ENCODE data around the gene ANKDD1A.

DNA sequence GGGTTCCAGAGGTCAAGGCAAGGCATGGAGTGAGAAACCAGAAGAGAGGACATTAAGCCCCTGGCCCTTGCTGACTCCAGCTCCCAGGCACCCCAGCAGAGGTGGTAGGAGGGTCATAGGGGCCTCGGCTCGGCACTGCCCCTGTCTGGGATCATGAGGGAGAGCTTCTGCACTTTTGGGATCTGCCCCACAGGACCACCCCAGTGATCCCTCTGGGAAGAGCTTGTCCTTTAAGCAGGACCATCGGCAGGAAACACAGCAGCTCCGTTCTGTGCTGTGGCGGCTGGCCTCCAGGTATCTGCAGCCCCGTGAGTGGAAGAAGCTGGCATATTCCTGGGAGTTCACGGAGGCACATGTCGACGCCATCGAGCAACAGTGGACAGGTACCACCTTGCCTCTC is 35.5 kb downstream of the ANKDD1A start:
- TF ChIP-seq, protein P1, sequence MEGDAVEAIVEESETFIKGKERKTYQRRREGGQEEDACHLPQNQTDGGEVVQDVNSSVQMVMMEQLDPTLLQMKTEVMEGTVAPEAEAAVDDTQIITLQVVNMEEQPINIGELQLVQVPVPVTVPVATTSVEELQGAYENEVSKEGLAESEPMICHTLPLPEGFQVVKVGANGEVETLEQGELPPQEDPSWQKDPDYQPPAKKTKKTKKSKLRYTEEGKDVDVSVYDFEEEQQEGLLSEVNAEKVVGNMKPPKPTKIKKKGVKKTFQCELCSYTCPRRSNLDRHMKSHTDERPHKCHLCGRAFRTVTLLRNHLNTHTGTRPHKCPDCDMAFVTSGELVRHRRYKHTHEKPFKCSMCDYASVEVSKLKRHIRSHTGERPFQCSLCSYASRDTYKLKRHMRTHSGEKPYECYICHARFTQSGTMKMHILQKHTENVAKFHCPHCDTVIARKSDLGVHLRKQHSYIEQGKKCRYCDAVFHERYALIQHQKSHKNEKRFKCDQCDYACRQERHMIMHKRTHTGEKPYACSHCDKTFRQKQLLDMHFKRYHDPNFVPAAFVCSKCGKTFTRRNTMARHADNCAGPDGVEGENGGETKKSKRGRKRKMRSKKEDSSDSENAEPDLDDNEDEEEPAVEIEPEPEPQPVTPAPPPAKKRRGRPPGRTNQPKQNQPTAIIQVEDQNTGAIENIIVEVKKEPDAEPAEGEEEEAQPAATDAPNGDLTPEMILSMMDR (IDR thresholded peaks at IDR 0.05; ENCODE audit: poor library complexity, severe bottlenecking), result no peak
- no peak for TF ChIP-seq POLR2AphosphoS5 (IDR thresholded peaks at IDR 0.05)
- no peak for TF ChIP-seq SMC3 (conservative IDR thresholded peaks at IDR 0.05; ENCODE audit: poor library complexity)
- no peak for TF ChIP-seq RAD21 (conservative IDR thresholded peaks at IDR 0.05)
- TF ChIP-seq EZH2 (IDR thresholded peaks at IDR 0.05; ENCODE audit: borderline replicate concordance, insufficient read depth, low read length, poor library complexity, severe bottlenecking), result no peak
- TF ChIP-seq EP300 (conservative IDR thresholded peaks at IDR 0.05; ENCODE audit: poor library complexity, severe bottlenecking), result no peak
- TF ChIP-seq, protein P2, sequence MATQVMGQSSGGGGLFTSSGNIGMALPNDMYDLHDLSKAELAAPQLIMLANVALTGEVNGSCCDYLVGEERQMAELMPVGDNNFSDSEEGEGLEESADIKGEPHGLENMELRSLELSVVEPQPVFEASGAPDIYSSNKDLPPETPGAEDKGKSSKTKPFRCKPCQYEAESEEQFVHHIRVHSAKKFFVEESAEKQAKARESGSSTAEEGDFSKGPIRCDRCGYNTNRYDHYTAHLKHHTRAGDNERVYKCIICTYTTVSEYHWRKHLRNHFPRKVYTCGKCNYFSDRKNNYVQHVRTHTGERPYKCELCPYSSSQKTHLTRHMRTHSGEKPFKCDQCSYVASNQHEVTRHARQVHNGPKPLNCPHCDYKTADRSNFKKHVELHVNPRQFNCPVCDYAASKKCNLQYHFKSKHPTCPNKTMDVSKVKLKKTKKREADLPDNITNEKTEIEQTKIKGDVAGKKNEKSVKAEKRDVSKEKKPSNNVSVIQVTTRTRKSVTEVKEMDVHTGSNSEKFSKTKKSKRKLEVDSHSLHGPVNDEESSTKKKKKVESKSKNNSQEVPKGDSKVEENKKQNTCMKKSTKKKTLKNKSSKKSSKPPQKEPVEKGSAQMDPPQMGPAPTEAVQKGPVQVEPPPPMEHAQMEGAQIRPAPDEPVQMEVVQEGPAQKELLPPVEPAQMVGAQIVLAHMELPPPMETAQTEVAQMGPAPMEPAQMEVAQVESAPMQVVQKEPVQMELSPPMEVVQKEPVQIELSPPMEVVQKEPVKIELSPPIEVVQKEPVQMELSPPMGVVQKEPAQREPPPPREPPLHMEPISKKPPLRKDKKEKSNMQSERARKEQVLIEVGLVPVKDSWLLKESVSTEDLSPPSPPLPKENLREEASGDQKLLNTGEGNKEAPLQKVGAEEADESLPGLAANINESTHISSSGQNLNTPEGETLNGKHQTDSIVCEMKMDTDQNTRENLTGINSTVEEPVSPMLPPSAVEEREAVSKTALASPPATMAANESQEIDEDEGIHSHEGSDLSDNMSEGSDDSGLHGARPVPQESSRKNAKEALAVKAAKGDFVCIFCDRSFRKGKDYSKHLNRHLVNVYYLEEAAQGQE (IDR thresholded peaks at IDR 0.05; ENCODE audit: borderline replicate concordance), result no peak

All from neural cell (in vitro differentiated cells).